Glutamatergic neuron (in vitro differentiated cells): ENCODE measurements around the gene PIGA. TPM values are rescaled to one million over a fixed set of nuclear protein-coding genes. Genes with fewer than 3 reads are reported as not detected.

Source experiments
- DNase-seq: peaks from one replicate; pipeline ENCODE4 v3.0.0; 2022
- H3K27ac Mint-ChIP-seq: one replicate; pipeline ENCODE4 v1.8.0; 2020; ENCODE audit warnings: mild to moderate bottlenecking, mixed read lengths, inconsistent platforms; ENCODE audit not compliant: unreplicated experiment
- H3K27me3 Mint-ChIP-seq: one replicate; pipeline ENCODE4 v1.8.0; 2020; ENCODE audit warnings: mild to moderate bottlenecking, moderate library complexity, mixed read lengths, inconsistent platforms; ENCODE audit not compliant: unreplicated experiment
- H3K36me3 Mint-ChIP-seq: one replicate; pipeline ENCODE4 v1.8.0; 2020; ENCODE audit warnings: mild to moderate bottlenecking, mixed read lengths, inconsistent platforms; ENCODE audit not compliant: unreplicated experiment
- H3K4me1 Mint-ChIP-seq: one replicate; pipeline ENCODE4 v1.8.0; 2020; ENCODE audit warnings: mild to moderate bottlenecking, low read depth, mixed read lengths, inconsistent platforms; ENCODE audit not compliant: unreplicated experiment
- H3K4me3 Mint-ChIP-seq: one replicate; pipeline ENCODE4 v1.8.0; 2020; ENCODE audit warnings: mild to moderate bottlenecking, mixed read lengths, inconsistent platforms; ENCODE audit not compliant: unreplicated experiment
- H3K9me3 Mint-ChIP-seq: one replicate; pipeline ENCODE4 v1.8.0; 2020; ENCODE audit warnings: mild to moderate bottlenecking, moderate library complexity, mixed read lengths, inconsistent platforms; ENCODE audit not compliant: unreplicated experiment
- CTCF ChIP-seq: fragments of 200-600 bp; sonication (generic); IDR thresholded peaks from one replicate; pipeline ENCODE4 v1.5.0; 2021; ENCODE audit not compliant: partially characterized antibody, unreplicated experiment
- total RNA-seq: library from RNA; stranded (reverse); fragmentation: NEBNext Ultra II Directional; extraction: Animal tissue kit (Norgen Biotek cat#: 25700); gene quantifications from one replicate; pipeline ENCODE4 v1.2.1, GENCODE V29; 2021; ENCODE audit not compliant: unreplicated experiment

PIGA gene
- total RNA-seq, 1 donor from 2014 or later, result 11.3 TPM

- Mint-ChIP-seq H3K36me3 (no peaks in the 10 kb centered on the region), H3K4me3 (no peak overlapping the region), H3K27ac (no peak overlapping the region), H3K27me3 (no peaks in the 10 kb centered on the region), H3K4me1 (no peaks in the 10 kb centered on the region), H3K9me3 (no peaks in the 10 kb centered on the region)
- TF ChIP-seq CTCF, result no peak
- DNase-seq, result no peak
Observed at GRCh38 chrX:15322072-15322471, 13.3 kb downstream of the PIGA start.

GRCh38 chrX:15321447-15321846 lies 13.9 kb downstream of the PIGA start:
- H3K27ac Mint-ChIP-seq, result no peak overlapping the region

DNA sequence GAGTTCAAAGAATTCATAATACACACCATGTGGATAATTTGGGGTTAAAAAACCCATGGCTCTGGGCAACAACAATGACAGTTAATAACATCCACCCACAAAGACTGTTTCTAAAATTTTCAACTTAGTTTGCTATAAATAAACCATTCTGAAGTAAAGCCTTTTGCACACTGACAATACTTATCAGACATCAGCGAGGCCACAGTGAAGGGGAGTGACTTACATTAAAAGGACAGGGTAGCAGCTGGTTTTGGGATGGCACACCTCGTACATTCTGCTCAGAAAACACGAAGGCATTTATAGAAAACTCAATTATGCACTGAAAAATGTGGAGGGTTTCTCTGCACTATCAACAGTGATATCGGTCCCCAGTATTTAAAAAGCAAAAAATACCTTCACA lies 15.0 kb downstream of the PIGA start:
- H3K4me1 Mint-ChIP-seq, result no peaks in the 10 kb centered on the region
- no peaks in the 10 kb centered on the region for H3K36me3 Mint-ChIP-seq
- TF ChIP-seq CTCF, result no peak
- H3K27me3 Mint-ChIP-seq, result no peaks in the 10 kb centered on the region
- no peaks in the 10 kb centered on the region for H3K9me3 Mint-ChIP-seq
- no peak for DNase-seq
- no peak overlapping the region for H3K27ac Mint-ChIP-seq
- no peak overlapping the region for H3K4me3 Mint-ChIP-seq

More at GRCh38 chrX:15321447-15321846, 13.9 kb downstream of the PIGA start:
- H3K36me3 Mint-ChIP-seq, result no peaks in the 10 kb centered on the region
- no peak for TF ChIP-seq CTCF
- H3K4me1 Mint-ChIP-seq, result no peaks in the 10 kb centered on the region
- no peak overlapping the region for H3K4me3 Mint-ChIP-seq
- DNase-seq, result no peak
- H3K27me3 Mint-ChIP-seq, result no peaks in the 10 kb centered on the region
- no peaks in the 10 kb centered on the region for H3K9me3 Mint-ChIP-seq

- H3K9me3 Mint-ChIP-seq, result no peaks in the 10 kb centered on the region
- TF ChIP-seq CTCF, result no peak
- H3K4me3 Mint-ChIP-seq, result no peak overlapping the region
- no peaks in the 10 kb centered on the region for H3K36me3 Mint-ChIP-seq
- H3K27me3 Mint-ChIP-seq, result no peaks in the 10 kb centered on the region
- no peak overlapping the region for H3K27ac Mint-ChIP-seq
- H3K4me1 Mint-ChIP-seq, result no peaks in the 10 kb centered on the region
- DNase-seq, result no peak
Observed at GRCh38 chrX:15319075-15319474, 16.2 kb downstream of the PIGA start.

DNA sequence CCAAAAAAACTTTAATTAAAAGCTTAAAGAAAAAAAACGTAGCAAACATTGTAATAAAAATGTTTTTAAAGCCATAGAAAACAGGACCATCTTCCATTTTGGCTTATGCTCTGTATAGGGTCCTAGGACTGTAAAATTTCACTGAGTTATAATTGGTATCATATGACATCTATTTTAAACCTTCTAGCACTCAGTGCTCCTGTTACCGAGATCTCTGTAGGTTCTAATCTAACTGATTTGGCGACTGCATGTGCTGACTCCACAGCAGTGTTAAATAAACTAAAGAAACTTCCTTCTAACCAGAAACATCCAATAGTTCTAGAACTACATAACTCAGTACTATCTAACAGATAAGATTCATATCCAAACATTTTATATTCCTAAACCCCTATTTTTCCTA lies 19.8 kb downstream of the PIGA start, which contains the start of gene ASB11:
TSS of gene ASB11 (minus strand) at position 132 of the 400 bp plus-strand sequence. CDS start at position 97, 35 bp downstream.
- H3K27me3 Mint-ChIP-seq, result no peaks in the 10 kb centered on the region
- no peak within 1 kb of the TSS for H3K27ac Mint-ChIP-seq
- no peak within 1 kb of the TSS for H3K4me3 Mint-ChIP-seq
- no peaks in the 10 kb centered on the region for H3K36me3 Mint-ChIP-seq
- DNase-seq, result no peak
- no peak for TF ChIP-seq CTCF
- H3K9me3 Mint-ChIP-seq, result no peaks in the 10 kb centered on the region
- no peaks in the 10 kb centered on the region for H3K4me1 Mint-ChIP-seq
